Transverse colon (tissue), 4 donors: ENCODE measurements around the gene RBM10. TPM values are rescaled to one million over a fixed set of nuclear protein-coding genes. Genes with fewer than 3 reads are reported as not detected.

ENCODE experiments used
- DNase-seq: peaks from one replicate; pipeline ENCODE4 v3.0.0-alpha.2; 2019
- H3K27ac ChIP-seq, 4 donors: fragments of 200-600 bp; sonication (generic); 2 replicates each; pipeline ENCODE4 v1.5.1; 2016 to 2018; ENCODE audit warnings: inconsistent platforms in 4 of 4
- H3K27me3 ChIP-seq: fragments of 200-600 bp; sonication (generic); 2 replicates; pipeline ENCODE4 v1.5.1; 2017; ENCODE audit warnings: inconsistent platforms
- H3K36me3 ChIP-seq, 4 donors: fragments of 200-600 bp; sonication (generic); 2 replicates each; pipeline ENCODE4 v1.5.1; 2017 to 2019; ENCODE audit warnings: inconsistent platforms in 4 of 4
- H3K4me1 ChIP-seq, 4 donors: fragments of 200-600 bp; sonication (generic); 2 replicates each; pipeline ENCODE4 v1.5.1; 2017 to 2020; ENCODE audit warnings: inconsistent platforms in 4 of 4
- H3K4me3 ChIP-seq, 4 donors: fragments of 200-600 bp; sonication (generic); 1 replicate in 1 of 4; 2 replicates in 3 of 4; pipeline versions ENCODE4 v1.5.1 to v1.6.1; 2017 to 2019; ENCODE audit warnings: inconsistent platforms in 4 of 4
- H3K9me3 ChIP-seq, 2 donors: fragments of 200-600 bp; sonication (generic); 2 replicates each; pipeline ENCODE4 v1.5.1; 2017 to 2019; ENCODE audit warnings: inconsistent platforms in 2 of 2
- CTCF ChIP-seq, 5 experiments: fragments of 200-600 bp in 3 of 5; fragments of 450-650 bp in 2 of 5; sonication (generic) in 3 of 5; IDR thresholded peaks; 1 replicate in 2 of 5; 2 replicates in 3 of 5; pipeline ENCODE4 v1.5.1; 2016 to 2017; ENCODE audit warnings: antibody characterized with exemption in 5 of 5, inconsistent platforms in 3 of 5, mild to moderate bottlenecking in 2 of 5, moderate library complexity in 1 of 5
- EP300 ChIP-seq: sonication (generic); formaldehyde crosslinking; IDR thresholded peaks from one replicate; pipeline ENCODE4 v1.6.1; 2017; ENCODE audit warnings: antibody characterized with exemption, low read depth
- POLR2A ChIP-seq: fragments of 450-650 bp; IDR thresholded peaks from one replicate; pipeline ENCODE4 v1.6.1; 2016; ENCODE audit warnings: antibody characterized with exemption, mild to moderate bottlenecking, moderate library complexity
- POLR2AphosphoS5 ChIP-seq, 3 donors: sonication (generic); formaldehyde crosslinking; IDR thresholded peaks; one replicate each; pipeline ENCODE4 v1.6.1; 2016; ENCODE audit warnings: antibody characterized with exemption in 3 of 3
- WGBS, 2 donors: methylation state at CpG; one replicate each; pipeline ENCODE4 v1.1.5; 2018; ENCODE audit warnings: low coverage in 1 of 2; 5-methylcytosine and 5-hydroxymethylcytosine counted together
- in situ Hi-C, 4 donors: fragments of 200-750 bp; cut with MboI; loops; one replicate each; pipeline versions ENCODE4 v1.15.0 to v1.15.1; 2017; ENCODE audit warnings: low sequenced_read_pairs in 3 of 4, low pct_ligation_motif_present in 1 of 4, low pct_unique_long_range_greater_than_20kb in 1 of 4
- intact Hi-C: fragments of 100-400 bp; cut with DNase I; formaldehyde crosslinking; loops from one replicate; pipeline ENCODE4 v1.15.1; 2023; ENCODE audit warnings: low total_unique reads
- total RNA-seq, 4 donors: library from RNA; depleted of rRNA; stranded (reverse); fragments of >200 nt; gene quantifications; one replicate each; pipeline ENCODE4 v1.1.0, GENCODE V29; 2016

RBM10 gene
- total RNA-seq, 4 donors from 2014 or later, result 28.6 to 70.8 (median 31.5) TPM

- intact Hi-C loops, result no loop called here
- TF ChIP-seq EP300 (no peak), CTCF (IDR thresholded peaks at IDR 0.05) (no peak), POLR2A (no peak), POLR2AphosphoS5 (IDR thresholded peaks at IDR 0.05) (no peak)
- 94 to 100% methylated on average over 1 to 3 of the region's 3 CpGs for WGBS, 2 donors
- Histone ChIP-seq H3K27me3 (no peaks in the 10 kb centered on the region), H3K4me3 (no peak overlapping the region), H3K9me3 (no peaks in the 10 kb centered on the region), H3K36me3 (peaks cover 0 to 23% (median 3%) of the 10 kb centered on the region in 4 donors), H3K27ac (no peak overlapping the region), H3K4me1 (no peaks in the 10 kb centered on the region)
- in situ Hi-C loops, result loop anchor here in 1 of 4 donors (25.0 kb wide), 1 partner anchor 331 kb away; no protein-coding TSS in a partner anchor
- DNase-seq, result no peak
Measured at GRCh38 chrX:47206316-47206715, 61.3 kb downstream of the RBM10 start.

GRCh38 chrX:47208108-47208507, 63.1 kb downstream of the RBM10 start:
- Histone ChIP-seq H3K27ac (no peak overlapping the region), H3K4me1 (no peaks in the 10 kb centered on the region), H3K36me3 (peaks cover 0 to 14% (median 5%) of the 10 kb centered on the region in 4 donors), H3K9me3 (no peaks in the 10 kb centered on the region), H3K4me3 (no peak overlapping the region), H3K27me3 (no peaks in the 10 kb centered on the region)
- 89% methylated on average over 12 of the region's 12 CpGs; no CpG with 5 or more reads in 1 of the 2 donors for WGBS, 2 donors
- TF ChIP-seq POLR2A (no peak), CTCF (IDR thresholded peaks at IDR 0.05) (no peak)
- intact Hi-C loops (no loop called here), in situ Hi-C loops (loop anchor here in 1 of 4 donors (25.0 kb wide), 1 partner anchor 329 kb away; no protein-coding TSS in a partner anchor)
- DNase-seq, result no peak

DNA sequence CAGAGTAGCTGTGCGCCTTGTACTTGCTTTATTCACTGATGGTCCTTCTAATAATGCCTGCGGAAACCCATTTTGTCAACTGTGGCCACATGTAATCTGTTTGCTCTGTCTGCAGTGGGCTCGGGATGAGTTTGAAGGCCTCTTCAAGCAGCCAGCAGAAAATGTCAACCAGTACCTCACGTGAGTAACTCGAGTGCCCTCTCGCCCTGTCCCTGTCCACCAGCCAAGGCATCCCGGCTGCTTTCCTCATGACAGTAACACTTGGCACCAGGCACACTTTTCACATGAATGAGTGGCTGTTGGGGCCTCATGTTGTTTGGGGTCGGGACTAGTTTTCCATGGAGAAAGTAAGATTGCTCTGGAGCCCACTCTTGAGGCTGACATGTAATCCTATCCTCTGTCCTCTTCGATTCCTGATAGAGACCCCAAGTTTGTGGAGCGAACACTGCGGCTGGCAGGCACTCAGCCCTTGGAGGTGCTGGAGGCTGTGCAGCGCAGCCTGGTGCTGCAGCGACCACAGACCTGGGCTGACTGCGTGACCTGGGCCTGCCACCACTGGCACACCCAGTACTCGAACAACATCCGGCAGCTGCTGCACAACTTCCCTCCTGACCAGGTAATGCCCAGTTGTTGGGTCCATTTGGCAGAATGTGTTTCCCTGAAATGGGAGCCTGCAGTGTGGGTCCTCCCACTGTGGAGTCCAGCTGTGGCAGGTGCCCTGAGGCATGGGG, 64.7 kb downstream of the RBM10 start:
- intact Hi-C loops, result no loop called here
- Histone ChIP-seq H3K9me3 (no peaks in the 10 kb centered on the region), H3K4me3 (no peak overlapping the region), H3K27ac (no peak overlapping the region), H3K4me1 (no peaks in the 10 kb centered on the region), H3K27me3 (no peaks in the 10 kb centered on the region), H3K36me3 (peaks cover 0 to 22% (median 8%) of the 10 kb centered on the region in 4 donors)
- TF ChIP-seq POLR2AphosphoS5 (IDR thresholded peaks at IDR 0.05) (no peak), EP300 (no peak), POLR2A (no peak), CTCF (IDR thresholded peaks at IDR 0.05) (no peak)
- in situ Hi-C loops, result loop anchor here in 1 of 4 donors (25.0 kb wide), 1 partner anchor 328 kb away; no protein-coding TSS in a partner anchor
- 94% methylated on average over 16 of the region's 16 CpGs; no CpG with 5 or more reads in 1 of the 2 donors for WGBS, 2 donors
- DNase-seq, result no peak

DNA sequence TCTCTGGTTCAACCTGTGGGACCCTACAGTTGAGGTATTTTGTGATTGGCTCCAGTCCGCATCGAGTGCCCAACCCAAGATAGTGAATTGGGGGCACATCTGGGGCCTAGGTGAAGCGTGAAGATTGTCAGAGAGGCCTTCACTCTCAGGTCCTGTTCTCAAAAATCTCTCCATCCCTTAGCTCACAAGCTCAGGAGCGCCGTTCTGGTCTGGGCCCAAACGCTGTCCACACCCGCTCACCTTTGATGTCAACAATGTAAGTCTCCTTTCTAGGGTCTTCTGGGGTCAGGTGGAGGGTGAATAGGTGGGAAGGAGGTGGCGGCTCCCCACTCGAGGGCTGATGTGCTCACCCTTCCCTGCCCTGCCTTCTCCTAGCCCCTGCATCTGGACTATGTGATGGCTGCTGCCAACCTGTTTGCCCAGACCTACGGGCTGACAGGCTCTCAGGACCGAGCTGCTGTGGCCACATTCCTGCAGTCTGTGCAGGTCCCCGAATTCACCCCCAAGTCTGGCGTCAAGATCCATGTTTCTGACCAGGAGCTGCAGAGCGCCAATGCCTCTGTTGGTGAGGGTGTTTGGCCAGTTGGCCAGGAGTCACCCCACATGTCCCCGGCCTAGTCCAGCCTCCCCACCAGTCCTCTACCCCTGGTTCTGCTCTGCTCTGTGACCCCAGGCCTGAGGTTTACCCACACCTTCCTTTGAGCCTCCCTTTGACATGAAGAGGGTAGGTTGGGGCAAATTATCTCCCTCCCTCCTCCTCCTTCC, 65.8 kb downstream of the RBM10 start:
- no peak overlapping the region for H3K4me3 ChIP-seq
- TF ChIP-seq EP300 (no peak), POLR2A (no peak), POLR2AphosphoS5 (IDR thresholded peaks at IDR 0.05) (no peak), CTCF (IDR thresholded peaks at IDR 0.05) (no peak)
- H3K27ac ChIP-seq, result no peak overlapping the region
- no peaks in the 10 kb centered on the region for H3K9me3 ChIP-seq
- no peak for DNase-seq
- in situ Hi-C loops, result loop anchor here in 1 of 4 donors (25.0 kb wide), 1 partner anchor 326 kb away; no protein-coding TSS in a partner anchor
- H3K4me1 ChIP-seq, result no peaks in the 10 kb centered on the region
- WGBS, 2 donors, result 97% methylated on average over 14 of the region's 15 CpGs; no CpG with 5 or more reads in 1 of the 2 donors
- H3K36me3 ChIP-seq, result peaks cover 0 to 22% (median 8%) of the 10 kb centered on the region in 4 donors
- intact Hi-C loops, result no loop called here
- no peaks in the 10 kb centered on the region for H3K27me3 ChIP-seq
